Measurements from ENCODE around the gene DUOXA2. TPM values are rescaled to one million over a fixed set of nuclear protein-coding genes. Genes with fewer than 3 reads are reported as not detected.

DUOXA2 gene
- polyA plus RNA-seq, 1 donor: not detected

- DNase-seq (ENCODE audit: low read depth): no peak
Observed at GRCh38 chr15:45116482-45117307, 2.6 kb downstream of the DUOXA2 start.

- no peak for DNase-seq (ENCODE audit: low read depth)
Observed at GRCh38 chr15:45117308-45118130, 3.4 kb downstream of the DUOXA2 start.

- DNase-seq (ENCODE audit: low read depth): peak; percentile 71
Observed at GRCh38 chr15:45118131-45118588, 4.0 kb downstream of the DUOXA2 start.

GRCh38 chr15:45118996-45119395 lies 4.9 kb downstream of the DUOXA2 start:
- no peak for DNase-seq (ENCODE audit: low read depth)

- DNase-seq (ENCODE audit: low read depth): no peak
Observed at GRCh38 chr15:45120081-45120972, 6.2 kb downstream of the DUOXA2 start.

GRCh38 chr15:45121020-45121419 lies 6.9 kb downstream of the DUOXA2 start:
- no peak for DNase-seq (ENCODE audit: low read depth)

GRCh38 chr15:45121706-45122417 lies 7.7 kb downstream of the DUOXA2 start:
- no peak for DNase-seq (ENCODE audit: low read depth)

- DNase-seq (ENCODE audit: low read depth): no peak
Observed at GRCh38 chr15:45122719-45123118, 8.6 kb downstream of the DUOXA2 start.

- DNase-seq (ENCODE audit: low read depth): no peak
Observed at GRCh38 chr15:45123397-45123796, 9.3 kb downstream of the DUOXA2 start.

- DNase-seq (ENCODE audit: low read depth): no peak
Observed at GRCh38 chr15:45126535-45127158, 12.5 kb downstream of the DUOXA2 start.

GRCh38 chr15:45128971-45129639 lies 15.0 kb downstream of the DUOXA2 start:
- no peak for DNase-seq (ENCODE audit: low read depth)

- DNase-seq (ENCODE audit: low read depth): no peak
Observed at GRCh38 chr15:45129651-45130129, 15.6 kb downstream of the DUOXA2 start, which contains the start of the genes DUOX1 and DUOXA1. Gene DUOX1, plus strand, starts transcription at chr15:45129994. Its CDS starts 1,973 bp downstream, at chr15:45131967. Gene DUOXA1, minus strand, starts transcription at chr15:45129879. Its CDS starts 6,865 bp downstream, at chr15:45123014.

GRCh38 chr15:45130291-45131000 lies 16.3 kb downstream of the DUOXA2 start:
- no peak for DNase-seq (ENCODE audit: low read depth)

- no peak for DNase-seq (ENCODE audit: low read depth)
Observed at GRCh38 chr15:45131510-45131909, 17.4 kb downstream of the DUOXA2 start.

GRCh38 chr15:45132844-45133560 lies 18.9 kb downstream of the DUOXA2 start:
- DNase-seq (ENCODE audit: low read depth): no peak

- no peak for DNase-seq (ENCODE audit: low read depth)
Observed at GRCh38 chr15:45133561-45133920, 19.4 kb downstream of the DUOXA2 start.

GRCh38 chr15:45134046-45134445 lies 19.9 kb downstream of the DUOXA2 start:
- no peak for DNase-seq (ENCODE audit: low read depth)
